ENCODE results near the gene CXCL16.
"Not testable (repeated sequence)": the region's sequence is repeated elsewhere in the genome, so short reads cannot be mapped to it uniquely, and the experiment has no call there.

The CXCL16 gene

GRCh38 chr17:4691686-4692085 lies 48.0 kb downstream of the CXCL16 start:
- no peak for DNase-seq

GRCh38 chr17:4690745-4691144 lies 49.0 kb downstream of the CXCL16 start:
- DNase-seq, result no peak

GRCh38 chr17:4689872-4690271 lies 49.9 kb downstream of the CXCL16 start:
- not testable (repeated sequence) for DNase-seq

- not testable (repeated sequence) for DNase-seq
Observed at GRCh38 chr17:4683739-4684138, 56.0 kb downstream of the CXCL16 start.

All from activated CD4-positive, alpha-beta T cell treated with anti-CD3 and anti-CD28 coated beads for 4 hours (primary cell).